Measurements from ENCODE around the gene PDZD8.

PDZD8 gene

DNA sequence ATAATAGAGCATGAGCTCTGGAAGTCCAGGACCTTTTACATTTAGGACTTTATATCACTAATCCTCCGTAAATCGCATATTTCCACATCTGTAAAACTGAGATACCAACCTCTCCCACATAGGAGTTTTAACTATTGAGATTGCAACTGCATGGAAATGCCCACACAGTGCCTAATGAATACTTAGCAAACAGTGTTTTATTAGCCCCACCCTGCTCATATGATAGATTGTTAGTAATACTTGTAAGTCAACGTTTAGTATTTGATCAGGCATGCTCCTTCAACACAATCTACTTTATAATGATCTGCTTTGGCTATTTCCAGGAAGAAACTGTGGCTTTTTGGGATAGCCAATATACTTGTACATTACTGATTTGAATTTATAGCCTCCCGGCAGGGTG is 8.5 kb downstream of the PDZD8 start:
- no peak for DNase-seq (ENCODE audit: low read depth)
- TF ChIP-seq, protein P1, sequence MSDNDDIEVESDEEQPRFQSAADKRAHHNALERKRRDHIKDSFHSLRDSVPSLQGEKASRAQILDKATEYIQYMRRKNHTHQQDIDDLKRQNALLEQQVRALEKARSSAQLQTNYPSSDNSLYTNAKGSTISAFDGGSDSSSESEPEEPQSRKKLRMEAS (IDR thresholded peaks at IDR 0.05; ENCODE audit: low read depth, low read length) = no peak
- TF ChIP-seq POLR2A (IDR thresholded peaks at IDR 0.05; ENCODE audit: extremely low read depth, insufficient read length) (no peak), MYC (IDR thresholded peaks at IDR 0.05; ENCODE audit: low read depth, low read length) (no peak)
- TF ChIP-seq, protein P2, sequence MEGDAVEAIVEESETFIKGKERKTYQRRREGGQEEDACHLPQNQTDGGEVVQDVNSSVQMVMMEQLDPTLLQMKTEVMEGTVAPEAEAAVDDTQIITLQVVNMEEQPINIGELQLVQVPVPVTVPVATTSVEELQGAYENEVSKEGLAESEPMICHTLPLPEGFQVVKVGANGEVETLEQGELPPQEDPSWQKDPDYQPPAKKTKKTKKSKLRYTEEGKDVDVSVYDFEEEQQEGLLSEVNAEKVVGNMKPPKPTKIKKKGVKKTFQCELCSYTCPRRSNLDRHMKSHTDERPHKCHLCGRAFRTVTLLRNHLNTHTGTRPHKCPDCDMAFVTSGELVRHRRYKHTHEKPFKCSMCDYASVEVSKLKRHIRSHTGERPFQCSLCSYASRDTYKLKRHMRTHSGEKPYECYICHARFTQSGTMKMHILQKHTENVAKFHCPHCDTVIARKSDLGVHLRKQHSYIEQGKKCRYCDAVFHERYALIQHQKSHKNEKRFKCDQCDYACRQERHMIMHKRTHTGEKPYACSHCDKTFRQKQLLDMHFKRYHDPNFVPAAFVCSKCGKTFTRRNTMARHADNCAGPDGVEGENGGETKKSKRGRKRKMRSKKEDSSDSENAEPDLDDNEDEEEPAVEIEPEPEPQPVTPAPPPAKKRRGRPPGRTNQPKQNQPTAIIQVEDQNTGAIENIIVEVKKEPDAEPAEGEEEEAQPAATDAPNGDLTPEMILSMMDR (IDR thresholded peaks at IDR 0.05; ENCODE audit: low read depth, low read length) = no peak
- no peak overlapping the region for H3K4me3 ChIP-seq (ENCODE audit: low read depth, low read length)

DNA sequence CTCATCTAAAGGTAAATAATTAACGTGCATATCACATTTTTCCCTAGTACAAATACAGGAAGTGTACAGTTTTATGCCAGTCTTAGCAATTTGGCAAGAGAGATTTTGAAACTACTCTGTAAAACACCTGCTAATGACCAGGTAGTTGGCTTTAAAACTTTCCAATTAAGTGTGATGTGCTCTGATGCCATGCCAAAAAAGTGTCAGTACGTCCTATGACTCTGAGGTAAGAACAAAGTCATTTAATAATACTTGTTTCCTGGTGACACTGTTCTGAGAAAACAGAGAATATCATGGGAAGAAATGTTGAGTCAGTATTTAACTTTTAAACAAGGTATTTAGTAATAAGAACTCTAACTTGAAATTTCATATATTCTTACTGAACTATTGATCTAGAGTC is 9.6 kb downstream of the PDZD8 start:
- no peak for DNase-seq (ENCODE audit: low read depth)
- H3K4me3 ChIP-seq (ENCODE audit: low read depth, low read length) = no peak overlapping the region
- TF ChIP-seq, protein P2 (IDR thresholded peaks at IDR 0.05; ENCODE audit: low read depth, low read length) = no peak
- TF ChIP-seq, protein P1 (IDR thresholded peaks at IDR 0.05; ENCODE audit: low read depth, low read length) = no peak
- TF ChIP-seq POLR2A (IDR thresholded peaks at IDR 0.05; ENCODE audit: extremely low read depth, insufficient read length) = no peak
- TF ChIP-seq MYC (IDR thresholded peaks at IDR 0.05; ENCODE audit: low read depth, low read length) = no peak

DNA sequence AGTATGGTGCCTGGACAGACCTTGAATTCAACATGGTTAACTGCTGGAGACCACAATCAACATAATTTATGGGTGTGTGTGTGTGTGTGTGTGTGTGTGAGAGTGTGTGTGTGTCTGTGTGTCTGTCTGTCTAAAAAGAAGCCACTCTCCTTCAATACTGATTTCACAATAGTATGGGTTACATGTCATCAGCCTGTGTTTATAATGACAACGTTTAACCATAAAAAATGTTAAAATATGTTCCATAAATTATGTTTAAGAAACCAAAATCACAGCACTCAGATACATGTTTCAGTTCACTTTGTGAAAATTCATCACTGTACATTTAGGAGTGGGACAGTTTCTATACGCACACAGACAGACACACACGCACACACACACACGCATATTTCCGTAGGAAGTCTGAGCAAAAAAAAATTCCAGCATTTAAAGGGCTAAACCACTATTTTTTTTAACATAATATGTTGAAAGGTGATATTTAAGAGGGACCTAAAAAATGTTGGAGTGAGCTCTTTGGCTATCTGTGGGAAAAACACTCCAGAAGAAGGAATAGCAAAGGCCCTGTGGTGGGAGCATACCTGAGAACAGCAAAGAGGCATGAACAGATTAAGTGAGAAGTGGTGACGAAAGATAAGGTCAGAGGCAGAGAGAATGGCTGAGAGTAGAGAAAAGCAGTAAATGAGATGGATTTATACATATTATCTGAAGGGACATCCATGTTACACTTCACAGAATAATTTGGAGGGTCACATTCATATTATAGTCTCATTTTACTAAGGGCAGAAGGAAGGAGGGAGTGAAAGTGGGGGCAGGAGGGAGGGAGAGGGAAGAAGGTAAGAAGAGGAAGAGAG is 10.9 kb downstream of the PDZD8 start:
- TF ChIP-seq, protein P1 (IDR thresholded peaks at IDR 0.05; ENCODE audit: low read depth, low read length) = no peak
- TF ChIP-seq POLR2A (IDR thresholded peaks at IDR 0.05; ENCODE audit: extremely low read depth, insufficient read length) (no peak), MYC (IDR thresholded peaks at IDR 0.05; ENCODE audit: low read depth, low read length) (no peak)
- TF ChIP-seq, protein P2 (IDR thresholded peaks at IDR 0.05; ENCODE audit: low read depth, low read length) = no peak
- DNase-seq (ENCODE audit: low read depth) = no peak
- H3K4me3 ChIP-seq (ENCODE audit: low read depth, low read length) = no peak overlapping the region

DNA sequence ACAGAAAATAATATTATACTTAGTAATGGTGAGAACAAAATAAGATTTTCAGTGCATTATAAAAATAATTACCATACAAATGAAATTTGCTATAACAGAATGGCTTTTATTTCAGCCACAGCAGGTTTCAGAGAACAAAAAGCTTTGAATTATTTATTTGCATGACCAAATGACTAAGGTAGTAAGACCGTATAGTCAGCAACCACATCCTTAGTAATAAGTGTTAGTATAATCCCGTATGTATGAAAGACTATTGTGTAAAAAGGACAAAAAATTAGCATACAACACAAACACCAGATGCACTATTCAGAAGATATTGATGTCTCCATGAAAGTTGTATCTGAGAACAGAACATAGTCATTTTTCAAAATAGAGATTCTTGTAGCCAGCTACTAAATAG is 12.2 kb downstream of the PDZD8 start:
- no peak overlapping the region for H3K4me3 ChIP-seq (ENCODE audit: low read depth, low read length)
- TF ChIP-seq, protein P2 (IDR thresholded peaks at IDR 0.05; ENCODE audit: low read depth, low read length) = no peak
- TF ChIP-seq POLR2A (IDR thresholded peaks at IDR 0.05; ENCODE audit: extremely low read depth, insufficient read length) = no peak
- TF ChIP-seq, protein P1 (IDR thresholded peaks at IDR 0.05; ENCODE audit: low read depth, low read length) = no peak
- no peak for TF ChIP-seq MYC (IDR thresholded peaks at IDR 0.05; ENCODE audit: low read depth, low read length)
- no peak for DNase-seq (ENCODE audit: low read depth)

DNA sequence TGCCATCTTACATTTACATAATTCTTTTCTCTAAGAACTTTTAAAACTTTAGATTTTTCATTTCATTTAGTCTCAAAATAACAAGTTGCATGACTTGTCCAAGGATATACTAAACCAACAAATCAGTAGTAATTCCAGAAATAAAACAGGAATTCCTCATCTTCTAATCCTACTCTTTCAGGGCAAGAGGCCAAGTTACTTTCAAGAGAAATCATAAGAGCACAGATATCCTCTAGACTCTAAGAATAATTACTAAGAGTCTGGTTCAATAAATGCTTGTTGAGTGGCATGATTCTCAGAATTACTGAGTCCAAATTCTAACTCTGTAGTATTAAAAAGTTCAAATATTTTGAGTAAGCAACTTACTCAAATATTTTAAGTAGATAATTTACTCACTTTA is 12.9 kb downstream of the PDZD8 start:
- TF ChIP-seq, protein P2 (IDR thresholded peaks at IDR 0.05; ENCODE audit: low read depth, low read length) = no peak
- TF ChIP-seq POLR2A (IDR thresholded peaks at IDR 0.05; ENCODE audit: extremely low read depth, insufficient read length) (no peak), MYC (IDR thresholded peaks at IDR 0.05; ENCODE audit: low read depth, low read length) (no peak)
- TF ChIP-seq, protein P1 (IDR thresholded peaks at IDR 0.05; ENCODE audit: low read depth, low read length) = no peak
- no peak overlapping the region for H3K4me3 ChIP-seq (ENCODE audit: low read depth, low read length)
- DNase-seq (ENCODE audit: low read depth) = no peak
